Endothelial cell (in vitro differentiated cells): ENCODE measurements around the gene NSD2. TPM values are rescaled to one million over a fixed set of nuclear protein-coding genes. Genes with fewer than 3 reads are reported as not detected.

Experiments used
- DNase-seq: peaks from one replicate; pipeline ENCODE4 v3.0.0; 2021; ENCODE audit warnings: low spot score
- H3K27ac Mint-ChIP-seq: one replicate; pipeline ENCODE4 v1.8.0; 2021; ENCODE audit warnings: mixed read lengths, inconsistent platforms; ENCODE audit not compliant: unreplicated experiment
- H3K27me3 Mint-ChIP-seq: one replicate; pipeline ENCODE4 v1.8.0; 2021; ENCODE audit warnings: mild to moderate bottlenecking, moderate library complexity, mixed read lengths, inconsistent platforms; ENCODE audit not compliant: unreplicated experiment
- H3K36me3 Mint-ChIP-seq: one replicate; pipeline ENCODE4 v1.8.0; 2021; ENCODE audit warnings: mild to moderate bottlenecking, low read depth, mixed read lengths, inconsistent platforms; ENCODE audit not compliant: unreplicated experiment
- H3K4me1 Mint-ChIP-seq: one replicate; pipeline ENCODE4 v1.8.0; 2021; ENCODE audit warnings: mild to moderate bottlenecking, mixed read lengths, inconsistent platforms; ENCODE audit not compliant: unreplicated experiment
- H3K4me3 Mint-ChIP-seq: one replicate; pipeline ENCODE4 v1.8.0; 2021; ENCODE audit warnings: mild to moderate bottlenecking, mixed read lengths, inconsistent platforms; ENCODE audit not compliant: unreplicated experiment
- H3K9me3 Mint-ChIP-seq: one replicate; pipeline ENCODE4 v1.8.0; 2021; ENCODE audit warnings: mixed read lengths, inconsistent platforms; ENCODE audit not compliant: unreplicated experiment
- CTCF ChIP-seq: fragments of 200-600 bp; sonication (generic); IDR thresholded peaks from one replicate; pipeline ENCODE4 v1.5.0; 2021; ENCODE audit warnings: antibody characterized with exemption; ENCODE audit not compliant: unreplicated experiment
- total RNA-seq: library from RNA; stranded (reverse); fragmentation: NEBNext Ultra II Directional; extraction: Animal tissue kit (Norgen Biotek cat#: 25700); gene quantifications from one replicate; pipeline ENCODE4 v1.2.1, GENCODE V29; 2021; ENCODE audit not compliant: unreplicated experiment

NSD2 gene
- total RNA-seq, 1 donor from 2014 or later, result 93.5 TPM

DNA sequence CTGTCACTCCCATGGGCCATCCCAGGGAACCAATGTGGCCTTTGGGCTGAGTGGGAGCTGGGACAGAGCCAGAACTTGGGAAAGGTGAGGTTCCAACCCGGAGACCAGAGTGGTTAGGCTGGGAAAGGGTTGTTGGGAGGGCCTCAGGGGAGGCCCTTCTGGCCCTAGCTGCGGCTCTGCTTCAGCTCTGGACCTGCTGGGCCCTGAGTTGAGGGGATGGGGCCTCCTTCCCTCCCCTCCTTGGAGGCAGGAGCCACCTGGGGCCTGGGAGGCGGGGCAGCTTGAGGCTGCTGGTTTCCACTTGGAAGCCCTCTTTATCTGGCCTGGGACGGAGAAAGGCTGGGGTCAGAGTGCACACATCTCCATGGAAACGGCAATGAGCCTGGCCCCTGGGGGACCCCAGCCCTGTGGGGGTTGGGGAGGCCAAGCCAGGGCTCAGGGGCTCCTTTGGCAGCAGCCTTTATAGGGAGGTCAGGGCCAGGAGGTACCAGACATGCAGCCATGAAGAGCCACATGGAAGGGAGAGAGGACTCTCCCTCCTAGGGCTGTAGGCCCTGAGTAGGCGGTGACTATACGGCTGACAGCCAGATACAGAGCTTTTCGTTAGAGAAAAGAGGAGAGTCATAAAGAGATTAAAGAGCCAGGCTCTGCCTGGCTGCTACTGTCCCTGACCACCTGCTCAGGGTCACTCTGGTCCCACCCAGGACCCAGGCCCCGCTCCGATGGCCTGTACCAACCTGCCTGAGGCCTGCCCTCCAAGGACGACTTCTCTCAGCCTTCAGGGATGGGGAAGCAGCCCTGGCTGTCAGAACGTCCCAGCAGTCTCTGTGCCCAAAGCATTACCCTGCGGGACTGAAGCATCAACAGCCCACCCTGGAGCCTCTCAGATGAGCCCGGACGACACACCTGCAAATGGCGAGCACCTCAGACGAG lies 6.9 kb upstream of the NSD2 start:
- Mint-ChIP-seq H3K27ac (no peak overlapping the region), H3K27me3 (peaks cover 11% of the 10 kb centered on the region), H3K4me3 (no peak overlapping the region), H3K36me3 (peaks cover 4% of the 10 kb centered on the region), H3K4me1 (no peaks in the 10 kb centered on the region), H3K9me3 (no peaks in the 10 kb centered on the region)
- DNase-seq, result no peak
- TF ChIP-seq CTCF, result no peak

- Mint-ChIP-seq H3K9me3 (no peaks in the 10 kb centered on the region), H3K36me3 (peaks cover 4% of the 10 kb centered on the region), H3K4me1 (peaks cover 4% of the 10 kb centered on the region), H3K4me3 (no peak overlapping the region), H3K27me3 (peaks cover 14% of the 10 kb centered on the region), H3K27ac (no peak overlapping the region)
- no peak for DNase-seq
- TF ChIP-seq CTCF, result no peak
Measured at GRCh38 chr4:1866189-1866661, 5.0 kb upstream of the NSD2 start.

DNA sequence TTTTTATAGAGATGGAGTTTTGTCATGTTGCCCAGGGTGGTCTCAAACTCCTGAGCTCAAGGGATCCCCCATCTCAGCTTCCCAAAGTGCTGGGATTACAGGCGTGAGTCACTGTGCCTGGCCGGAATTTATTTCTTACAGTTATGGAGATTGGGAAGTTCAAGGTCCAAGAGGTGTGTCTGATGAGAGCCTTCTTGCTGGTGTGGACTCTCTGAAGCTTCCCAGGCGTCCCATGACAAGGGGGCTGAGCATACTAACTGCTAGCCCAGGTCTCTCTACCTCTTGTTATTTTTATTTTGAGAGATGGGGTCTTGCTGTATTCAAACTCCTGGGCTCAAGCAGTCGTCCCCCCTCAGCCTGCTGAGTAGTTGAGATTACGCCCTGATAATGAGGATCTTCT lies 2.9 kb upstream of the NSD2 start:
- Mint-ChIP-seq H3K27ac (no peak overlapping the region), H3K9me3 (no peaks in the 10 kb centered on the region), H3K27me3 (peaks cover 9% of the 10 kb centered on the region), H3K4me1 (peaks cover 7% of the 10 kb centered on the region), H3K36me3 (peaks cover 1% of the 10 kb centered on the region), H3K4me3 (no peak overlapping the region)
- DNase-seq, result no peak
- TF ChIP-seq CTCF, result no peak

- Mint-ChIP-seq H3K27ac (no peak overlapping the region), H3K4me3 (no peak overlapping the region), H3K9me3 (no peaks in the 10 kb centered on the region), H3K4me1 (peaks cover 7% of the 10 kb centered on the region), H3K27me3 (peaks cover 6% of the 10 kb centered on the region), H3K36me3 (no peaks in the 10 kb centered on the region)
- no peak for TF ChIP-seq CTCF
- DNase-seq, result no peak
Measured at GRCh38 chr4:1868912-1869311, 2.3 kb upstream of the NSD2 start.
